PFSK-1 (cell line): ENCODE results near the gene GRID1.

ENCODE experiments used
- POLR2AphosphoS5 ChIP-seq: IDR thresholded peaks from 2 replicates; pipeline ENCODE4 v1.6.1; 2012; ENCODE audit warnings: low read depth, mild to moderate bottlenecking, control low read depth, low read length, moderate library complexity
- SIN3A ChIP-seq: IDR thresholded peaks from 2 replicates; pipeline ENCODE4 v1.6.1; 2012; ENCODE audit warnings: mild to moderate bottlenecking, low read length, moderate library complexity, borderline replicate concordance; ENCODE audit not compliant: insufficient read depth

DNA sequence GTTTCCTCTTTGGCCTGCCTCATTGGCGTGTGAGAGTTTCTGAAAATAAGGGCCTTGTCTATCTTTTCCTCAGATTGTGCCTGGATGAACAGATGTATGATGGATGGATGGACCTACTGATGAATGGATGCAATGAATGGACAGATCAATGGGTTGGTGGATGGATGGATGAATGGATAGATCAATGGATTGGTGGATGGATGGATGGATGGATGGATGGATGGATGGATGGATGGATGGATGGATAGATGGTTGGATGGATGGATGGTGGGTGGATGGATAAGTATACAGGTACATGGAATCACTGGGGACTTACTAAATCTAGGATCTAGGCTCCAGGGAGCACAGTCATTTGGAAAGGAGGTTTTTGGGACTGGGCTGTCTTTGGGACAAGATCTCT, 331.9 kb downstream of the GRID1 start:
- TF ChIP-seq POLR2AphosphoS5 (no peak), SIN3A (no peak)
